Omental fat pad (tissue), 4 donors: ENCODE measurements around the gene DSC3. TPM values are rescaled to one million over a fixed set of nuclear protein-coding genes. Genes with fewer than 3 reads are reported as not detected.

ENCODE experiments used
- ATAC-seq: fragments of 150-250 bp; one replicate; pipeline ENCODE4 v1.9.1; 2016; ENCODE audit warnings: mild to moderate bottlenecking, moderate library complexity; ENCODE audit not compliant: low FRiP score
- DNase-seq: peaks from one replicate; pipeline ENCODE4 v3.0.0-alpha.2; 2019; ENCODE audit warnings: low spot score
- CTCF ChIP-seq, 3 donors: fragments of 450-650 bp; IDR thresholded peaks; one replicate each; pipeline ENCODE4 v1.5.1; 2016 to 2017; ENCODE audit warnings: antibody characterized with exemption in 3 of 3, mild to moderate bottlenecking in 3 of 3, moderate library complexity in 2 of 3
- small RNA-seq: library from RNA; depleted of rRNA; stranded (forward); fragments of <200 nt; gene quantifications from one replicate; pipeline ENCODE3, GENCODE V24; 2016
- total RNA-seq, 4 donors: library from RNA; depleted of rRNA; stranded (reverse); fragments of >200 nt; gene quantifications; one replicate each; pipeline ENCODE4 v1.1.0, GENCODE V29; 2016

Gene DSC3
- total RNA-seq, 4 donors from 2014 or later, result 0.32 to 60.2 (median 20.9) TPM

DNA sequence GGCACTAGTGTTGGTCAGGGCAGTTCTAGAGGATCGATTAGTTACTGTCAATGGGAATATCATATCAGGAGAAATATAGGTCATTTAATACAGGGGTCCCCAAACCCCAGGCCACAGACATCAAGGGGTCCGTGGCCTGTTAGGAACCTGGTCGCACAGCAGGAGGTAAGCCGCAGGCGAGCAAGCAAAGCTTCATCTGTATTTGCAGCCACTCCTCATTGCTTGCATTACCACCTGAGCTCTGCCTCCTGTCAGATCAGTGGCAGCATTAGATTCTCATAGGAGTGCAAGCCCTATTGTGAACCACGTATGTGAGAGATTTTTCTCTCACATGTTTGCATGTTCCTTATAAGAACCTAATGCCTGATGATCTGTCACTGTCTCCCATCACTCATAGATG lies 81.9 kb downstream of the DSC3 start:
- DNase-seq, result no peak
- ATAC-seq, result no peak
- no peak for TF ChIP-seq CTCF (IDR thresholded peaks at IDR 0.05)

DNA sequence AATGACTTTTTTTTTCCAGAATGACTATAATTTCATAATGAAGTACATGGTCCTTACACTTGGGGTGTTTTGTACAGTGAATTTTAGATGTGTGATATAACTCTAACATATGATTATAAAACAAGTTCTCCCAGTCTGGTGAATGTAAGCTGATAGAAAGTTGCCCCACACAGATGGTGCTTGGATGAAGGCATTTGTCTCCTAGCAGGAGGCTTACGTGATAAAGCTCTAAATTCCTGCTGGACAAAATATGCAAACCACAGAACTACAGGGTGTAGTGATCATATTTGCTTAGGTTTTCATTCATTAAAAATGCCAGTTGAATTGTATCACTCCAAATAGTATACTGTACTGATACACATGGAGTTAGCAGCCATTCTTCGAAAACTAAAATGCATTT lies 85.5 kb downstream of the DSC3 start:
- TF ChIP-seq CTCF (IDR thresholded peaks at IDR 0.05), result no peak
- DNase-seq (no peak), ATAC-seq (no peak)

DNA sequence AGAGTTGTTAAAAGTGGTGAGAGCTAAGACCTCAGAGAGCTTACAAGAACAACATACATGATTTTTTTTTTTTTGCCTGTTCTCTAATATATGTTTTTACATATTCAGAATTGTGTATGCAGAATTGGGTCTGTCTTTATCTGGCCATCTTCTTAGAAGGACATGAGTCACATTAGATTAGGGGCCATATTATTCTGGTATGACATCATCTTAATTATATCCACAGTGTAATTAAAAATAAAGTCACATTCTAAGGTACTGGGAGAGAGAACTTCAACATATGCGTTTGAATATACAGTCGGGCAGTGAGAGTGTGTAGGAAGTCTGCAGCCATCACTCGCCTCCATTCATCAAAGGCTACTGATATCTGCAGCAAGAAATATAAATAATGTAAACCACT lies 88.3 kb downstream of the DSC3 start:
- no peak for DNase-seq
- TF ChIP-seq CTCF (IDR thresholded peaks at IDR 0.05), result no peak
- ATAC-seq, result no peak

- DNase-seq (no peak), ATAC-seq (no peak)
- no peak for TF ChIP-seq CTCF (IDR thresholded peaks at IDR 0.05)
Measured at GRCh38 chr18:30945761-30946160, 96.8 kb downstream of the DSC3 start.

GRCh38 chr18:30944773-30945417 lies 97.6 kb downstream of the DSC3 start:
- TF ChIP-seq CTCF (IDR thresholded peaks at IDR 0.05), result no peak
- DNase-seq, result no peak
- ATAC-seq, result no peak

- ATAC-seq (no peak), DNase-seq (no peak)
- TF ChIP-seq CTCF (IDR thresholded peaks at IDR 0.05), result no peak
Measured at GRCh38 chr18:30940952-30941539, 101.5 kb downstream of the DSC3 start.

Small RNA genes lying within 50 kb of the gene (small RNA-seq; reads per million reads assigned to genes)
- not detected for gene RNU6-857P

Other genes starting within 250 kb of the DSC3 start
- gene DSC2, start 59.7 kb upstream of the DSC3 start, total RNA-seq, result 10 to 100 TPM; 10.9 to 15.1 (median 12.4) TPM
- gene DSC1, start 120.1 kb upstream of the DSC3 start, total RNA-seq, result under 1 TPM in 1 of 4 donors, not detected in 3; 0.09 TPM